NCI-H748 treated with DMSO at 0.1 percent for 48 hours (cell line): ENCODE data around the gene HOXD3.

Experiments used
- DNase-seq: peaks from one replicate; lab custom pipeline; 2025; lab: John Stamatoyannopoulos, UW

The HOXD3 gene

DNA sequence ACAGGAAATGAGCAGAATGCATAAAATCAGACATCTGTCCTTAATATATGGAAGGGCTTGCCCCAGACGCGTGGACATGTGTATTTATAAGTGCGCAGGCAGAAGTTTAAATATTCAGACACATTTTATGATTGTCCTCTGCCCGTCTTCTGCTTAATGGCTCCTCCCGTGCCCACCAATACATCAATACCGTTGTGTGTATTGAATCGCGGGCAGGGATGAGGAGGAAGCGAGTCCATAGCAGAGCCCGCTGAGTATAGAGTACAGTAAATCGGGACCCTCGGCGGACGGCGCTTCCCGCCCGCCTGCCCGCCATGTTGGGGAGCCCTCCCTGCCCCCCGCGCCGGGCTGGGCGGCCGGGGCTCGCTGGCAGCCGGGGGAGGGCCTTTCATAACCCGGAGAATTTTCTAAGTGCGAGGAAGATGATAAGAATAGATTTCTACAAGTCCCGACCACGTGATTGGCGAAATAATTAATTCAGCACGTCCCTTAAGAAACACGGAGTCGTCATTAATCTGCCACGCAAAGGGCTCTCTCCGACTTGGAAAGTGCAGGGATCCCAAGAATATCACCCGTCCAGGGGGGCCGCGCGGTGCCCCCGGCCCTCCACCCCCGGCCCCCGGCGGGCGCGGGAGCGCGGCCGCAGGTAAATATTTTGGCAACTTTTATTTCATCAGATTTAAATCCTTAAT lies at the start of gene HOXD3:
Gene HOXD3, plus strand, starts transcription at position 501 of the 692 bp plus-strand sequence. CDS start 11,808 bp downstream, outside the sequence.
- DNase-seq: peak; percentile 53

DNA sequence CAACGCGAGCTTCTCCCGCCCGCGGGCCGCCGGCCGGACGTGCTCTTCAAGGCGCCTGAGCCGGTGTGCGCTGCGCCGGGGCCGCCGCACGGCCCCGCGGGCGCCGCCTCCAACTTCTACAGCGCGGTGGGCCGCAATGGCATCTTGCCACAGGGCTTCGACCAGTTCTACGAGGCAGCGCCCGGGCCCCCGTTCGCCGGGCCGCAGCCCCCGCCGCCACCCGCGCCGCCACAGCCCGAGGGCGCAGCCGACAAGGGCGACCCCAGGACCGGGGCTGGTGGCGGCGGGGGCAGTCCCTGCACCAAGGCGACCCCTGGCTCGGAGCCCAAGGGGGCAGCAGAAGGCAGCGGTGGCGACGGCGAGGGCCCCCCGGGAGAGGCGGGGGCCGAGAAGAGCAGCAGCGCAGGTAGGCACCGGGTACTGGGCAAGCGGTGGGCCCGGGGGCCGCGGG lies 49.4 kb upstream of the HOXD3 start:
- no peak for DNase-seq

DNA sequence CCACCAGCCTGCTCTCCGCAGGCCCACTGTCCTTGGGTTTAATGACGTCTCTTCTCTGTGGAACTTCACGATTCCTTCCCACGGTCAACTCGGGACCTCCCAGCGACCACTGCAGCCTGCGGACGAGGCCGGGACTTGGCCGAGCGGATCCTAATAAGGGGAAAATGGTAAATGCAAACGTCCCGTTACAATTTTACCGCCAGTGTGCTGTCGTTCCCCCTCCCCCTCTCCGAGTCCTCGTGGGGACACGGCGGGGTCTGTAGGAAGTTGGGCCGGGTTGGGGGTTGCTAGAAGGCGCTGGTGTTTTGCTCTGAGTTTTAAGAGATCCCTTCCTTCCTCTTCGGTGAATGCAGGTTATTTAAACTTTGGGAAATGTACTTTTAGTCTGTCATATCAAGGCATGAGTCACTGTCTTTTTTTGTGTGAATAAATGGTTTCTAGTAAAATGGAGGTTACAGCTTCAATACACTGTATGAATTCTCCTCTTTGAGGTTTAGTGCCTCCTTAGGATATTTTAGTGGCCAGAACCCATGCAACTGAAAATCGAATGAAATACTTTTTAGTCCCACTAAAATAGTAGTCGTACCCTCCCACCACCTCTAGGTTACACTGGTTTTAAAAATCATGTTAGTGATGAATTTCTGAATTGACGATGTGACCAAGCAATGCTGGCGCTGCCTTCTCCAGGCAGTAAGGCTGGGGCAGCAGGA lies 47.8 kb upstream of the HOXD3 start:
- DNase-seq: peak; percentile 35

DNA sequence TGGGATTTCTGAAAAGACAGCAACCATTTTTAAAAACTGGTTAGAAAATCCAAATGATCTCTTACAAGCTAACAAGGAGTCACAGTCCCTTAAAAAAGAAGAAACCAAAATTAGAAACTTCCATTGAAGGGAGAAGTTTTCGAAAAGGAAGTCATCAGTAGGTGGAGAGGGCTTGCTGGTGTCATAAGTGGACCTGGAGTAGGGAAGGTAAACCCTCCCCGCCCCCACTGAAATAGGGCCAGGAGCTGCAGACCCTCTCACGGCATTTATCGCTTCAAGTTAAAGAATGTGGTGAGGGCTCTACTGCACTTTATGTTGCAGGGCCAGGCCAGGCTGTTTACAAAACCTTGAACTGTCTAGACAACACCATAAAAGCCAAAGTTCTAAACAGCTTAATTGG lies 47.2 kb upstream of the HOXD3 start:
- no peak for DNase-seq

DNA sequence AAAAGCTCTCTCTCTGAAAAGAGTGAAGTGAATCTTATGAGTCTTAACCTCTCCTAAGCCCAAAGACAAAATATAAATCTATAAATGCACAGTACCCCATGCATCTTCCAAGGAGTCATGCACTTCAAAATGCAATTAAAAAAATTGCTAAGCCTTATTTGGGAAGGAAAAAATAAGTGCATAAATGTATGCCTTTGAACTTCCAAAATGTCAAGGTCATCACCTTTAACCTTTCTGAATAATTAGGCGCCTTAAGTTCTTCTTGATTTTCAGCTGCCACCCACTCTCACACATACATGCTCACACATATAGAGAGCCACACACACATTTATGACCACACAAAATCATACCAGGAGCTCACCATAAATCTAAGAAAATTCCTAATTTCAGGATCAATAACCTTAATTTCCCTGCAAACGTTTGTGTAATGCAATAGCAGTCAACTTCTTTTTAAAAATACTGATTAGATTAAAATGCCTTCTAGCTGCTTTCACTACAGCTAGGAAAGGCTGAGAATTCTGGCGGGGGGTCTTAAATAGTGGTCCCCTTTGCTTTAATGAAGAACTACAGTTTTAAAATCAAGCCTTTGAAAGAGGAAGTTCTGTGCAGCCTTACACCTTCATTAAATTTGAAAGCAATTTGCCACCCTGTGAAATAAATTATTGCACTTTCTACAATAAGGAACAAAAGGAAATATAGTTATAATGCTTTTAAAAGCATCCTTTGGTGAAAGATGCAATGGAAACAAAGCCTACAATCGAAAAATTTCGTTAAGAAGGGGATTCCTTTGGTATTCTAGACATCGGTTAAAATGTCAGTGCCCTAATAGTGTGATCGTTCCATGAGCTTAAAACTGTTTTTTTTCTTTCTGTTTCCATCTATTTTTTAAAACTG lies 46.4 kb upstream of the HOXD3 start:
- DNase-seq: peak; percentile 37

DNA sequence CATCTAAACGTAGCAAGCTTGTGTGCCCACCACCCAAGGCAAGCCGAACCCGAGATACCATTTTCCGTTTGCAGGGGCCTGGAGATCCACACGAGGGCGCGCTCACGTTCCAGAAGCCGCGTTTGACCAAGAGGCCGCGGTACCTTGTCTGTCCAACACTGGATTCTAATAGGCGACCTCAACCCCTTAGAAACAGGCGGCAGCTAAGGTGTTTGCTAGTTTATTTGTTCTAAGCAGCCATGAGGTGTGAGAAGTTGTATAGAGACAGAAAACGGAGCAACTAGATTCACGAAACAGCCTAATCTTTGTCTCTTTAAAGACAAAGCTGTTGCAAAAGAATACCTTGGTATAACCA lies 45.8 kb upstream of the HOXD3 start:
- DNase-seq: peak; percentile 96

DNA sequence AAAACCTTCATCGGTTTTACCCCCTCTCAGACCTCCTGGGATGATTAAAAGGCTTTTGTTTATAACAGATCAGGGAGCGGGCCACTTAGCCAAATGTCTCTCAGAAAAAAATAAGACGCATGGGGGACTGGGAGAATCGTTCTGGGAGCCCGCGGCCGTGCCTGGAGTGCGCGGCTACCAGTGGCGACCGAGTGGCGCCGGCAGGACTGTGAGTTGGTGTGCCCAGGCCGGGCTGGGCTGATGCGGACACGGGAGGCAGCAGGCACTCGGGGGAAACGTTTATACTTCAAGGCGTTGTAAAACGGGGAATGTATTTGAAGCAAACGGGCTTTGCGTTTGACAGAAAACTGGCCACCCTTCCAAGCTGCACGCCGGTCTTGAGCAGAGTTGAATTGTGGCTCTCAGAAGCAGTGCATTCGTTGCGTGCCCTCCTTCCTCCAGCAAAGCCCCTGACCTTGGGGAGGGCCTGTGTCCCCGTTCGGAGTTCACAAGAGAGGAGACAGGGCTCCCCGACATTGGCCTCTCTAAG lies 45.2 kb upstream of the HOXD3 start:
- peak; percentile 24 for DNase-seq

DNA sequence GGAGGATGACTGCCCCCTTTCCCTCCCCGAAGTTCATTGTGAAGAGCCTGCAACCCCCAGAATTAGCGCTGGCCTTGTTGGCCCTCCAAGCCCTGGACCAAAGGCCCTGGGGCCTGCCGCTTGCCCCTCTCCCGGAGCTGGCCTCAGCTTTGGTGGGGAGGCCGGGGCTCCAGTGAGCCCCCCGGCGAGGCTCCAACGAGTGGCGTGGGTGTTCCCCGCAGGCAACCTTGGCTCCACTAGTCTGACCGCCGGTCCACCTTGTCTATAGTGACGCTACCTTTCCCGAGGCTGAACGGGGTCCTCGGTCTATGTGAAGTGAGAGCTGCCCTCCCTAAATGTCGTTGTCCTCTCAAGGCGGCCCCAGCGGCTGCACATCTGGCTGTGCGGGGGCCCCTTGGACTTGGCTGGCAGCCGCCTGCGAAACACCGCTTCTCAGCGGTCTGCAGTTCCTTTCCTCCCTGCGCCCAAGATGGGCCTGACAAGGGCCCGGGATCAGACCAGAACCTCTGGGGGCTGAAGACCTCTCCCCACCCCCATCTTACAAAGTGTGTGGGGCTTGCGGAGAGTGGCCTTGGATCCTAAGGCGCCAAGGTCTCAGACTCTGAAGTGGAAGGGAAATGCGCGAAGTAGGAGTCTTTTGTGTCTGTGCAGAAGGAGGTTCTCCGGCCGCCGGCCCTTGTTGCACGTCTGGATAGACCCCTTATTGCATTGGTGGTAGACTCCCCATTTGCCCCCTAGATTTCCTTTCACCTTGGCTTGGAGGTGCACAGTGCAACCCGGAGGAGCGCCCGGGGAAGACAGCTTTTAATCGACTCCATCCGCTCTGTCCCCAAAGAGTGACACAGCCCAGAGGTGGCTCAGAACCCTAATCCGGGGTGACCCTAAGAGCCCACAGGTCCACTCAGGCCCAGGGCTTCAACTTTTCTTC lies 44.5 kb upstream of the HOXD3 start:
- DNase-seq: peak; percentile 31

DNA sequence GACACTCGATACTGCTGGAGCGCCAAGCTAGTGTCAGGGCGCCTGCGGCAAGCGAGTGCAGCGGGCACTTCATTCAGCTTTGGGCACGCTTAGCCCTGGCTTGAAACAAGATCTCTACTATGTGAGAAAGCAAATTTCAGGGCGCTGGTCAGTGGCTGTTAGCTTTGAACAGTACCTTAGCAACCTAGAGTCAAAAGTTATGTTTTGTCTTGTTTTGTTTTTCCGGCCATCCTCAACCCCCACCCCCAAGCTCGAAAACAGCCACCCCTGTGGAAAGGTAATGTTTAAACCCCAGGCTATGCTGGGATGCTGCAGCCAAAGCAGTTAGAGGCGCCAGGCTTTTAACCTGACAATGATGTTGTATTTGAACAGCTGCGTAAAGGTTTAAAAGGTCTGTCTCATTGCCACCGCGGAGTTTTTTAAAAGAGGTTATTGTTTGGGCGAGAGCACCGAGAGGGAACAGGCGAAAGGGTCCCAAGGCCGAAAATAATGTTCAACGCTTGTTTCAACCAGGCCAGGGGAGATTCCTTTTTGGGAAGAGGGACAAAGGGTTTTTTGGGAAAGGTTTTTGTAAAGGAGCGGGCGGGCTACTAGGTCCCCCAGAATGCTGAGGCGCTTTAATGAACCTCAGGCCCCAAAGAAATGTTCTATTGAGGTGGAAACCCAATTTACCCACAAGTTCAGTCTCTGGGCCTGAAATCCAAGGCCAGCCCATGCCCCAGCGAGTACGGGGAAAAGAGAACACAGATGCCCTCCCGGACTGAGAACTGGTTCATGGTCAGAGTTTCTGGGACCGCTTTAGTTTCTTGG lies 42.8 kb upstream of the HOXD3 start:
- DNase-seq: peak; percentile 95

DNA sequence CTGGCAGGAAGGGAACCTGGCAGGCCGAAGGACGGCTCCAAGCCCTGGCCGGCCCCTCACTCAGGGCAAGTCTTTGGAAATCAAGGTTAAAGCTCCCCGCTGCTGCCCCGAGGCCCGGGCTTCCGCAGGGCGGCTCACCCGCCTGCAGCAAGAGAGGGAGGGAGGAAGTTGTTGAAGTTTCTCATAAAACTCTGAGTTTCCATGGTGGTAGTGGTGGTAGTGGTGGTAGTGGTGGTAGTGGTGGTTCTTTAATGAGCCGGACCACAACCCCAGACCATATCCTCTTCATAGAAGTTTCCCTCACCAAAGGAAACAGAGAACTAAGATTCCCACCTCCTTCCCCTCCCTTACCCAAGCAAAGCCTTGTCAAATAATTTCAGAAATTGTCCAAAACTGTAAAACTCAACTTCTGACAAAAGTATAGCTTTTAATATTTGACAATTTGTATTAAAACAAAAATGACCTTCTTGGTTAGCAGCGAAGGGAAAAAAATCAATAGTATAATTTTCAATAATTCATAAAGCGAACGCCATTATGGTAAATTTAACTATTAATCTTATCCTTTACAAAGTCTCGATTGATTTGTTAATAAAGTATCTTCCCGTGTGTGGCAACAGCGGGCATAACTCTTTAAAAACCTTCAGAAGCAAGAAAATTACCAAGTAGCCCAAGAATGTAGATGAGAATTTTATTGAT lies 42.0 kb upstream of the HOXD3 start:
- no peak for DNase-seq

DNA sequence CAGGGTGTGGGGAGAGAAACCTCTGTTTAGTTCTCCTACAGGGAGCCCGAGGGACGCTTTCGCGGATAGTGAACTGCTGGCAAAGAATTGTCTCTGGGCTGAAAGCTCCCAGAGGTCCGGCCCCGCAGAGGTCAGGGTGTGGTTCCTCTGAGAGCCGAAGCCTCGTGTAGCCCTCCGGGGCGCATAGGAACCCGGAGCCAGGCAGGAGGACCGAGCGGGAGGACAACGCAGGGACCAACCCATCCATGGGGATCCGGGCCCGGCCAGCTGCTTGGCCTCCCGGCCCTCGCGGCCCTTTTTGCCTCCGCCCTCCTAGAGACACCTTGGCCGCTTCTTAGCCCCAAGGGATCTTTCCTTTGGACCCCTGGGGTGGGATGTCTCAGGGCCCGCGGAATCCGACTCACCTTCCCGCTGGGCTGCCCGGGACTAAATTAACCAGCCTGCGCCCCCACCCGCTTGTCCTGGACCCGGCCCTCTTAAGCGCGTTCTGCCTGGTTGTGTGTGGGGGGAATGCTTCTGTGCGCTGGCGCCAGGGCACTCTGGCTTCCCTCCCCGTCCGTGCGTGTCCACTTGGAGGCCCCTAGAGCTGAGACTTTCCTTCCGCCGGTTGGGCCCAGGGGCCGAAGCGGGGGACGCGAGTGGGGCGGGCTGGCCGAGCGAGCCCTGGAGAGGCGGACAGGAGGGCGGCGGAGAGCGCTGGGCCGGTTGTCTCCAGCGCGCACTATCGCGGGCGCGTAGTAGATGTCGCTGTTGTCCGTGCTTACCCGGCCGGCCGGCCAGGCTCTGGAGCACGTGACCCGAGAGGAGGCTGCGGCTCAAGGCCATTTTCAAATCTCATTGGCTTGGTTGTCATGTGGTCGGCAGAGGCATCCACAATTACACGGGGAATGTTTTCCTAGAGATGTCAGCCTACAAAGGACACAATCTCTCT lies 41.0 kb upstream of the HOXD3 start, which contains the start of gene HOXD10:
Gene HOXD10, plus strand, starts transcription at position 896 of the 931 bp plus-strand sequence. CDS start 56 bp downstream, outside the sequence.
- no peak for DNase-seq

DNA sequence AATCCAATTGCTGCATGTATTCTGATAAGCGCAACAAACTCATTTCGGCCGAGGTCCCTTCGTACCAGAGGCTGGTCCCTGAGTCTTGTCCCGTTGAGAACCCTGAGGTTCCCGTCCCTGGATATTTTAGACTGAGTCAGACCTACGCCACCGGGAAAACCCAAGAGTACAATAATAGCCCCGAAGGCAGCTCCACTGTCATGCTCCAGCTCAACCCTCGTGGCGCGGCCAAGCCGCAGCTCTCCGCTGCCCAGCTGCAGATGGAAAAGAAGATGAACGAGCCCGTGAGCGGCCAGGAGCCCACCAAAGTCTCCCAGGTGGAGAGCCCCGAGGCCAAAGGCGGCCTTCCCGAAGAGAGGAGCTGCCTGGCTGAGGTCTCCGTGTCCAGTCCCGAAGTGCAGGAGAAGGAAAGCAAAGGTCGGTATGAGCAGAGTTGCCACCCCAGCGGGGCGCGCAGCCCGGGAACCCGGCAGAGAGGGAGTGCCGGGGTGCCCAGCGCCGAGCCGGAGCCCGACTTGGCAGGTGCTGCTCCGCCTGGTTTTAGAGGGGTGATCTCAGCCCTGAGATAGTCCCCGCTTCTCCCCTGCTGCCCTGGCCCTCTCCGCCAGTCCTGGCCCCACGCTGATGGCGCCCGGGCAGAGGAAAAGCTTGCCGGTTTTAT lies 39.8 kb upstream of the HOXD3 start:
- DNase-seq: no peak

DNA sequence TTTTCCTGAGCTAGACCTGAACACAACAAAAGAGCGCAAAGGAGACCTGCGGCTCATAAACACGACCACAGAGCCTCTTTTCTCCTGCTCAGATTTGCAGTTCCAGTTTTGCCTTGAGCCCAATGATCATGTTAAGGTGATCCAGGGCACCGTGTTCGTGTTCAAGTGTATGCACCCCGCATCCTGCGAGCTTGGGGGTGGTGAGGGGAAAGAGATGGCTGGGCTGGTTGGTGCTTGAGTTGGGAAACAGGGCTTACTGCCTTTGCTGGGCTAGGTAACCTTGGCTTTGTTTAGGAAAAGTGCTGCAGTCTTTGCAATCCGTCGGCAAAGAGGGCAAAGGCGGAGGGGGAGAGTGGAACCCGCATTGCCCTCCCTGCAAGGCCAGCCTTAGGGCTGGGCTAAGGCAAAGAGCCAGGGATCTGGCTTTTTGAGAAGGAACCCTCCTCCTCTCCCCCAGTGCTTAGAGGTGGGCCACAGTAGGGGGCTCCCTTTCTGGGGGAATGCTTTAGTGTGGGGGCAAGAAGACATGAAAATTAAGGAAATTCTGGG lies 39.2 kb upstream of the HOXD3 start:
- no peak for DNase-seq

DNA sequence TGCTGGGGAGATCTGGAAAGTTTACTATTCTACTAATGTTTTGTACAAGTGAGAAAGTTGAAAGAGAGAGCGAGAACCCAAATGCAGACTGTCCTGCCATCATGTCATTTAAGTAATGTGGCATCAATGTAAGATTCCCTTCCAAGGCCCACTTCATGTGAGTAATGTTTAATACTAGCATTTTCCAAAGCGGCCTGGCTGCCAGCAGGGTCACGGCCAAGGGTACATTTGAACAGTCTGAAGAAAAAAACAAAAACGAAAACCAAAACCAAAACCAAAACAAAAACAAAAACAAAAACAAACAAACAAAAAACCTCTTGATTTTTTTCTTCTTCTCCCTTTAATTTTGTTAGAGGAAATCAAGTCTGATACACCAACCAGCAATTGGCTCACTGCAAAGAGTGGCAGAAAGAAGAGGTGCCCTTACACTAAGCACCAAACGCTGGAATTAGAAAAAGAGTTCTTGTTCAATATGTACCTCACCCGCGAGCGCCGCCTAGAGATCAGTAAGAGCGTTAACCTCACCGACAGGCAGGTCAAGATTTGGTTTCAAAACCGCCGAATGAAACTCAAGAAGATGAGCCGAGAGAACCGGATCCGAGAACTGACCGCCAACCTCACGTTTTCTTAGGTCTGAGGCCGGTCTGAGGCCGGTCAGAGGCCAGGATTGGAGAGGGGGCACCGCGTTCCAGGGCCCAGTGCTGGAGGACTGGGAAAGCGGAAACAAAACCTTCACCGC lies 38.3 kb upstream of the HOXD3 start:
- peak; percentile 15 for DNase-seq

DNA sequence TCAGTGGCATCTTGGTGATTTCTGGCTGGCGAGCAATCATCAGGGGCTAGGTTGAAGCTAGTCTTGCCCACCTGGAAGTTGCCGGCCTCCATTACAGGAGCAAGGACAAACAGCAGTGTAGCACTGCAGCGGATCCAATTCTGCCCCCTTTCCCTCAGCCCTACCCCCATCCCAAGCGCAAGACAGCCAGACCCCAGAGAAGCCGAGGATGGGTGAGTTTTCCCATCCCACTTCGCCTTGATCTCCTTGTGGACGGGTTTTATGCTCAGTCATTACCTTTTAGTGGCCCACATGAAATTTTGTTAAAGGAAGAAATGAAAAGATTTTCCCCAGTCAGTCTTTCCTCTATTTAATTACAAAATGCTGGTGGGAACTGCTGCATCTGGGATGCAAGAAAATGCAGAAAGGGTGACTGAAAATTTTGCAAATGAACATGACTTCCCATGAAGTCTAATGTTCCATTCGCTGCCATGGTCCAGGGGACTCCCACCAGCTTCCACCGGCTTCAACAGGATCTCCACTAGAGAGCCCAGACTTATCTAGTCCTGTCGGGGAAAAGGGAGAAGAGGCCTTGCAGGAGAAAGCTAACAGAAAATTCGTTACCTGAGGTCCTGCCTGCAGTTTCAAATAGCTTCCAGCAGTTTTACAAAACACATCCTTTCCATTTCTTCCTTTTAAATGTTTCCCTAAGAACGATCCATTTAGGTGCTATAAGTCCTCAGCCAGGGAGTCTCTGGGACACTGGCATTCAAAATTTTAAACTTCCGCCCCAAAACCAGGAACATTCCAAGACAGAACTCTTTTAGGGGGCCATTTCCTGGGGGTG lies 36.5 kb upstream of the HOXD3 start:
- DNase-seq: no peak
